GM21737 (cell line): ENCODE data around the gene OLFM4.

Experiments used
- ATAC-seq: cut with Tn5 transposase; IDR thresholded peaks from one replicate; pipeline ENCODE4 v1.9.1; 2021; ENCODE audit warnings: mild to moderate bottlenecking, moderate library complexity; ENCODE audit not compliant: unreplicated experiment

OLFM4 gene

GRCh38 chr13:53064731-53065130 lies 36.1 kb downstream of the OLFM4 start:
- ATAC-seq = no peak

- ATAC-seq = no peak
These were observed 37.8 kb downstream of the OLFM4 start for GRCh38 chr13:53066411-53066810.

GRCh38 chr13:53068585-53069520 lies 40.2 kb downstream of the OLFM4 start:
- no peak for ATAC-seq

GRCh38 chr13:53069800-53070199 lies 41.2 kb downstream of the OLFM4 start:
- no peak for ATAC-seq

DNA sequence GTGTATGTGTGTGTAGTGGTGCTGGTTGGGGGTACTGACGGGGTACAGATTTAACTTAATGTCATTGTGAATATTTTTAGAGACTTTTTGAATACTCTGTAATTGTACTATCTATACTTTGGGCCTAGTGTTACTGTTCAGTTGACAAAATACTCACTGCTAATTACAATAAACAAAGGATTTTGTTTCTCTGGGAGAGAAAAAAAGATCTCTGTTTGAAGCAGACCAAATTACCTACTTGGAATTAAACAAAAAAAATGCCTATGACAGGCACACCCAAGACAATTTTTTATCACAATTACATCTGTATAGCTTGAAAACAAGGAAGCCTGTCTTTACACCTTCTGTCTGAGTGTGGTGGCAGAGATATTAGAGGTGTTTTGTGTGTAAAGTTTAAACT lies 45.1 kb downstream of the OLFM4 start:
- no peak for ATAC-seq

GRCh38 chr13:53074114-53074513 lies 45.5 kb downstream of the OLFM4 start:
- ATAC-seq = no peak

DNA sequence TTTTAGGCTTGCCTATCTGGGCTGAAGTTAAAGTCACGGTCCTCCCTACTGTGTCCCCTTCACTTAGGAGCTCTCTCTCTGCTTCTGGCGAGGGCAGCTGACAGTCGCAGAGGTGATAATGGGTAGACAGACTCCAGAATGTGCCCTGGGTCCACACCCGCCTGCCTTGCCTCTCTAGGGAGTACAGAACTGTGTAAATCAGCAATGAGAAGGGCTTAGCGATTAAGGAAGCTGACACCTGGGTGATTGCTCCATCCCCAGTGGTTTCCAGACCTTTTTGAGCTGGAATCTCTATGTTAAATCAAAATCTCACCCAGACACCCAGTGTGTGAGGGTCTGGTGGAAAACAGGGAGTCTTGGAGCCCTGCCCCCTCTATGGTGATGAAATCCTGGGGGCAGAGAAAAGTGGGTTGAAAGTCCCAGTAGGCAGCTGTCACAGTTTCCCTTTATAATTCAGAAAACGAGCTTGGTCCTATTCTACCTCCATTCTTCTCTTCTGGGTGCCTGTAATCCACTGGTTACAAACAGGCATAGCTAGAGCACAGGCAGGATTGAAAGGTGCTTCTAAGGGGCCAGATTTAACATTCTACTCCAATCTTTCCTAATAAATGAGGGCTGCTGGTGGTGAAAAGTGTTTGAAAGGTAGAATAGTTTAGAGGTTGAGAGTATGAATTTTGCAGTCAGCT lies 46.9 kb downstream of the OLFM4 start:
- ATAC-seq = no peak

DNA sequence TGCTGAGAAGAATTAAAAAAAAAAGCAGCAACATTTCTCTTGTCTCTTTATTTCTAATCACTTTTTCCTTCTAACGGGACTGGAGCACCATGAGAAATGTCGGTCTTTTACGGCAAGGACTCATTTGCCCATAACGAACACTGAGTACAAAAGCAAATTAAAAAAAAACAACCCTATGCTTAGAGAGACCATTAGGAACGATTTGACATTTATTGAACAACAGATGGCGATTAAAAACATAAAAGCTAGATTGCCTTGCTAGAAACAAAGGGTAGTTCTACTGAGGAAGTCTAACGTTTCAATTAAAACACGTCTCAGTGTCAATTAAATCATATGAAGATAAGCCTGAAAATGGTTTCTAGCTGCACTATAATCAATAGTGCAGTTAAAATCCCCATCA lies 51.1 kb downstream of the OLFM4 start:
- no peak for ATAC-seq

- no peak for ATAC-seq
These were observed 60.3 kb downstream of the OLFM4 start for GRCh38 chr13:53088871-53089270.

GRCh38 chr13:53089951-53090350 lies 61.3 kb downstream of the OLFM4 start:
- no peak for ATAC-seq

GRCh38 chr13:53090461-53090860 lies 61.8 kb downstream of the OLFM4 start:
- no peak for ATAC-seq

GRCh38 chr13:53092931-53093330 lies 64.3 kb downstream of the OLFM4 start:
- no peak for ATAC-seq

DNA sequence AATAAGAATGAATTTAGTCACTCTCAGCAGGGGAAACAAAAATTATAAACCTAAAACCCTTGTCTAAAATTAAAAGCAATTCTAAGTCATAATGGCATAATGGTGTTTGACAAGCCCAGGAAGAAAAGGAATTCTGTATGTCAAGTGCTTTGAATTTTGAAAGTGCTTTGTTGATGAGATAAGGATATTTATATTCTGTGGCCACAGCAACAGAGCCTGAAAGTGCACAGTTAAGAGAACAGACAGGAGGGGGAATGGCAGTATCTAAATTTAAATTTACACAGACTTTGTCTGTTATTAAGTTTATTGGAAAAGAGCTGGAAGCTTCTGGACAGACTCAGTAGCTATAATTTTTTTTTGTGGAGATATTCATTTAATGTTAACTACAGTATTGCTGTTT lies 69.8 kb downstream of the OLFM4 start:
- no peak for ATAC-seq

GRCh38 chr13:53100394-53101063 lies 71.9 kb downstream of the OLFM4 start:
- no peak for ATAC-seq
